C4-2B (cell line): Measurements from ENCODE around the gene CCT8L2.
"Not testable (repeated sequence)": the region's sequence is repeated elsewhere in the genome, so short reads cannot be mapped to it uniquely, and the experiment has no call there.

Source experiments
- ZFX ChIP-seq: fragments of 450-650 bp; IDR thresholded peaks from 2 replicates; pipeline ENCODE4 v1.6.1; 2017
- TF ChIP-seq, protein P1 (sequence below): fragments of 450-650 bp; conservative IDR thresholded peaks from 2 replicates; pipeline ENCODE4 v1.5.1; 2017; ENCODE audit warnings: mild to moderate bottlenecking

DNA sequence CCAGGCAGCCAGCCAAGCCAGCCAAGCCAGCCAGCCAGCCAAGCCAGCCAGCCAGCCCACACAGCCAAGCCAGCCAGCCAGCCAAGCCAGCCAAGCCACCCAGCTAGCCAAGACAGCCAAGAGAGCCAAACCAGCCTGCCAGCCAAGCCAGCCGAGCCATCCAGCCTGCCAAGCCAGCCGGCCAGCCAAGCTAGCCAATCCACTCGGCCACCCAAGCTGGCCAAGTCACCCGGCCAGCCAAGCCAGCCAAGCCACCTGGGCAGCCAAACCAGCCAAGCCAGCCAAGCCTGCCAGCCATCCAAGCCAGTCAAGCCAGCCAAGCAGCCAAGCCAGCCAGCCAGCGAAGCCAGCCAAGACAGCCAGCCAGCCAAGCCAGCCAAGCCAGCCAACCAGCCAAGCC is 32.0 kb downstream of the CCT8L2 start:
- TF ChIP-seq, protein P1, sequence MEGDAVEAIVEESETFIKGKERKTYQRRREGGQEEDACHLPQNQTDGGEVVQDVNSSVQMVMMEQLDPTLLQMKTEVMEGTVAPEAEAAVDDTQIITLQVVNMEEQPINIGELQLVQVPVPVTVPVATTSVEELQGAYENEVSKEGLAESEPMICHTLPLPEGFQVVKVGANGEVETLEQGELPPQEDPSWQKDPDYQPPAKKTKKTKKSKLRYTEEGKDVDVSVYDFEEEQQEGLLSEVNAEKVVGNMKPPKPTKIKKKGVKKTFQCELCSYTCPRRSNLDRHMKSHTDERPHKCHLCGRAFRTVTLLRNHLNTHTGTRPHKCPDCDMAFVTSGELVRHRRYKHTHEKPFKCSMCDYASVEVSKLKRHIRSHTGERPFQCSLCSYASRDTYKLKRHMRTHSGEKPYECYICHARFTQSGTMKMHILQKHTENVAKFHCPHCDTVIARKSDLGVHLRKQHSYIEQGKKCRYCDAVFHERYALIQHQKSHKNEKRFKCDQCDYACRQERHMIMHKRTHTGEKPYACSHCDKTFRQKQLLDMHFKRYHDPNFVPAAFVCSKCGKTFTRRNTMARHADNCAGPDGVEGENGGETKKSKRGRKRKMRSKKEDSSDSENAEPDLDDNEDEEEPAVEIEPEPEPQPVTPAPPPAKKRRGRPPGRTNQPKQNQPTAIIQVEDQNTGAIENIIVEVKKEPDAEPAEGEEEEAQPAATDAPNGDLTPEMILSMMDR: not testable (repeated sequence)
- not testable (repeated sequence) for TF ChIP-seq ZFX
